Activated CD4-positive, alpha-beta T cell treated with anti-CD3 and anti-CD28 coated beads, Interleukin-2, Interleukin-4, amounts not matched to agents 100 ng/mL and 50 ng/mL, durations not matched to agents 16 hours and 8 hours (primary cell): Measurements from ENCODE around the gene OXTR.
A peak's percentile ranks its signal among the peaks of the same experiment; 100 is the strongest.

Experiments used
- DNase-seq: peaks from one replicate; pipeline ENCODE4 v3.0.0-alpha.2; 2020; ENCODE audit warnings: low spot score

OXTR gene

DNA sequence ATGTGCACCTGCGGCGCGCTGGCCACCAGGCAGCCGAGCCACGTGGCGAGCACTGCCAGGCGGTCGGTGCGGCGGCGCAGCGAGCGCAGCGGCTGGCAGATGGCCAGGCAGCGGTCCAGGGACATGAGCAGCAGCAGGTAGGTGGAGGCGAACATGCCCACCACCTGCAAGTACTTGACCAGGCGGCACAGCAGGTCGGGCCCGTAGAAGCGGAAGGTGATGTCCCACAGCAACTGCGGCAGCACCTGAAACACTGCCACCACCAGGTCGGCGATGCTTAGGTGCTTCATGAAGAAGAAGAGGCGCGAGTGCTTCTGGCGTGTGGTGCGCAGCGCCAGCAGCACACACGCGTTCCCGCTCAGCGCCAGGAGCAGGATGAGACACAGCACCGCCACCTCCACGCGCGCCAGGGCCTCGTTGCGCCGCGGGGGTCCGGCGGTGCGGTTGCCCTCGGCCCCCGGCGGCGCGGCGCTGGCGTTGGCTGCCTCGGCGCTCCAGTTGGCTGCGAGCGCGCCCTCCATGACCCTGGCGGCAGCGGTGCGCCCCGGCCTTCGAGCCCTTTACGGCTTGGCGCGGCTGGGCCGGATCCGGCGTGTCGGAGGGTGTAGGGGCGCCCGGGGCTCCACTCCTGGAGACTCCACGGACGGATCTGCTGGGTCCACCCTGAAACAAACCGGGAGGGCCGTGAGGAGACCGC is 1.6 kb downstream of the OXTR start:
- peak; percentile 18 for DNase-seq

DNA sequence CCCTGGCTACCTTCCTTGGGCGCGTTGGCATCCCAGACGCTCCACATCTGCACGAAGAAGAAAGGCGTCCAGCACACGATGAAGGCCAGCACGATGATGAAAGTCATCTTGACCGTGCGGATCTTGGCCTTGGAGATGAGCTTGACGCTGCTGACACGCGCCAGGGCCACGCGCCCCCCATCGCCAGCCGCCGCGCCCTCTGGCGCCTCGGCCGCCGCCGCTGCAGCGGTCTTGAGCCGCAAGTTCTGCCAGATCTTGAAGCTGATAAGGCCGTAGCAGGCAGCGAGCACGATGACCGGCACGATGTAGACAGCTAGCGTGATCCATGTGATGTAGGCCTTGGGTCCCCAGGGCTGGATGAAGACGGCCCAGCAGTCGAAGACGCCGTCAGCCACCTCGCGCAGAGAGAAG is 2.2 kb downstream of the OXTR start:
- DNase-seq = no peak

DNA sequence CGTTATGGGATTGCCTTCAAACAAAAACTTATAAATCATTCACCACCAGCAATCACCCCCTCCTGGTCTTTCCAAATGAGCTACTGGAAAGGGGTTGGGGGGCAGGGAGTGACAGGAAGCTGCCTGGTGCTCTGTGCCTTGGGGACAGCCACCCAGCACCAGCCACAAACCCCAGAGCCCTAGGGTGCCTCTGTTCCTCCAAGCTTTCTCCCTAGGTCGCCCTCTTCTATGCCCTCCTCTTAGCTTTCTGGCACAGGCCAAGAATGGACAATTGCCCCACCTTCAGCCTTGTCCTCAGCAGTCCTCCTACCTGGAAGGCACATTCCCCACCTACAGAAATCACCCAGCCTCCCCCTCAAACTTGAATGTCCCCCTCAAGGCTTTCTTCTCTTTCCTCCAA is 3.3 kb downstream of the OXTR start:
- no peak for DNase-seq

DNA sequence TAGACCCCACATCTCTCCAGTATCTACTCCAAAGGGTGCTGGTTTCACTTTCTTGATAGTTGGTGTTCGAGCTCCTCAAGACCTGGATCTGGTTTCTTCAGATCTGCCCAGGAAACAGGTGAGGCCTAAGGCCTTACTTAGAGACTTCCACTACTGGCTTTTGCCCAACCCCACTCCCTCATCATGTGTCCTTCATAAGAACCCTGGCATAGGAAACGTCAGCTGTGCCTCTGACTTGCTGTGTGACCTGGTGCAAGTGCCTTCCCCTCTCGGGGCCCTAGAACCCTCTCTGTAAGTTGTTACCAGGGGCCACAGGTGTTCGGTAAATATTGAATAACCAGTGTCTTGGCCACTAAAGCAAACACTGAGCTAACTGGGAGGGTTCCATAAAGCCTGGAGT is 3.9 kb downstream of the OXTR start:
- no peak for DNase-seq

DNA sequence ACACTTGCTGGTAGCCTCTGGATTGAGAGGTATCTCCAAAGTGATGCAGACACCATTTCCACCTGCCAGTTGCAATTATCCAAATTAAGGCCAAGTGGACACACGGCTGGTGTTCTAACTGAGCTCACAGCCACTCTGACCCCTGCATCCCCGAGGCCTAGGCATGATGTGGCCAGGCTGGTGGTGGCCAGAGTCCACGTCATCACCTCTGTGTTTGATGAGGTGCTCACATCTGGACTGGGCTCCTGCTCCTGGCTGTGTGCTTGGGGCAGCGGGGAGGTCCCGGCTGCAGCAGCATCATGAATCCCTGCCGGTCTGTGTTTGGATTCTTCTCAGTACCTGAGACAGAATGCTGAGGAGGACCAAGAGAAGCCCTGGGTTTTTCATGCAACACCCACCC is 4.9 kb downstream of the OXTR start:
- DNase-seq = no peak

DNA sequence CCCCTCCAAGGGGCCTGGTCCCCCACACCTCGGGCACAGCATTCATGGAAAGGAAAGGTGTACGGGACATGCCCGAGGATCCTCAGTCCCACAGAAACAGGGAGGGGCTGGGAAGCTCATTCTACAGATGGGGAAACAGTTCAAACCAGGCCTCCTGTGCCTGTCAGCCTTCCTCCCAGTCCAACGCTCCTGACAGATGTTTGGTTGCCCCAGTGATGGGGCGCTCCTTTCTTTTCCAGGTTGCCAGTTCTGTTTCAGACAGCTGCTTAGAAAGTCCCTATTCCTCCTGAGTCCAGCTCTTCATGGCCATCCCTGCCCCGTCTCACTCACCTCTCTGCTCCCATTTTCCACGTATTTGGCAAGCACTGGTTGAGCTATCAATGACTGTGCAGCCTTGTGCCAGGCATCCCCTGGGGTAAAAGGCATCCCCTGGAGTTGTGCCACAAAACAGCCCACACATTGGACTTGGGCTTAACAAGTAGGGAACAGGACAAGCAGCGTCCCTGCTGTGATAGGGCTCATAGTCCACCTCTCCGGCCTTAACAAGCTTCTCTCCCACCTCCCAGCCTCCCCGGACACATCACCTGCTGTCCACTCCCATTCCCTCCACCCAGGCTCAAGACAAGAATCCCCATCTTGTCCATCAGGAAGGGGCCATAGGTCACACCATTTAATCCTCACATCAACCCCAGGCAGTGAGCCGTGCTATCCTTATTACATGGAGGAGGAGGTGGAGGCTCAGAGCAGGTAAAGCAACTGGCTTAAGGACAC is 6.6 kb downstream of the OXTR start:
- no peak for DNase-seq

DNA sequence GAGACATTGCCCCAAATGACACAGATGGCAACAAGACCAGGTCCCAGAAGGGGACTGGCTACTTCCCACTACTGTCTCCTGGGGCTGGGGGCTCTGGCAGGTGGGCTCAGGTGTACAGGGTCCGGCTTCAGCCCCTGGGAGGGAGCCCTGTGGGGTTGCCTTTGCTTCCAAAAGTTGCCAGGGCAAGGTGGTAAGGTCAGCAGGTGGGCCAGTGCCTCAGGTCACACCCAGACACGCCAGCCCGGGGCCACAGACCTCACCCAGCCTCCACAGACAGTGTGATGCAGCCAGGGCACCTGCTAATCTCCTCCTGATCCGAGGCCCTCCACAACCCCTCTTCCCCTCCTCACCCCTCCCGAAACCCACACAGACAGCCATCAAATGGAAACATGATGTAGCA is 7.5 kb downstream of the OXTR start:
- DNase-seq = no peak

DNA sequence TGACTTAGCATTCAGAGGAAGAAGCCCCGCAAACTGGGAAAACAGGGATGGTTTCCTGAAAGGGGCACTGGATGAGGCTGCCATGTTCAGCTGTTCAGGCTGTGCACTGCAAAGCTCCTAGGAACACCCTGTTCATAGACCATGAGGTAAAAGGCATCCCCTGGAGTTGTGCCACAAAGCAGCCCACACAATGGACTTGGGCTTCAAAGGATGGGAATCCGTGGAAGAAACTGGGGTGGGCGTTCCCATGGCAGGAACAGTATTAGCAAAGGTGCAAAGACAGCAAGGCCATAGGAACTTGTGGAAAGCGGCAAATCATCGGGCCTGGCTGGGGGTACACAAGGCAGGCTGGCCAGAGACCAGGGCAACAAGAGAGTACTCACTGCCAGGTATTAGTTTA is 8.9 kb downstream of the OXTR start:
- no peak for DNase-seq

DNA sequence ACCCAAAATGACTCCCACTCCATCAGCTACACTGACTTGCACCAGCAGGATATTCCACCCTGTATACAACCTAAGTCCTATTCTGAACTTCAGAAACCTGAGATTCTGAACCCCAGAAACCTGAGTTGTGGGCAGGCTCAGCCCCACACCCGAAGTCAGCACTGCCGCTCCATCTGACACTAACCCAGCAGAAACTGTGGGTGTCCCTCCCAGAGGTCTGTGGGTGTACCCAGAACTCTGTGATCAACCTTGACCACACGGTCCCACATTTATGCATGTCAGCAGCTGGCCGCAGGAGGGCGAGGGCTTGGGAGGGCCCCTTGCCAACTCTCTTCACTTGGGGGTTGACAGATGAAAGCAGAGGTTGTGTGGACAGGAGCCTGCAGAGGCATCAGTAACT is 9.3 kb downstream of the OXTR start:
- DNase-seq = no peak

DNA sequence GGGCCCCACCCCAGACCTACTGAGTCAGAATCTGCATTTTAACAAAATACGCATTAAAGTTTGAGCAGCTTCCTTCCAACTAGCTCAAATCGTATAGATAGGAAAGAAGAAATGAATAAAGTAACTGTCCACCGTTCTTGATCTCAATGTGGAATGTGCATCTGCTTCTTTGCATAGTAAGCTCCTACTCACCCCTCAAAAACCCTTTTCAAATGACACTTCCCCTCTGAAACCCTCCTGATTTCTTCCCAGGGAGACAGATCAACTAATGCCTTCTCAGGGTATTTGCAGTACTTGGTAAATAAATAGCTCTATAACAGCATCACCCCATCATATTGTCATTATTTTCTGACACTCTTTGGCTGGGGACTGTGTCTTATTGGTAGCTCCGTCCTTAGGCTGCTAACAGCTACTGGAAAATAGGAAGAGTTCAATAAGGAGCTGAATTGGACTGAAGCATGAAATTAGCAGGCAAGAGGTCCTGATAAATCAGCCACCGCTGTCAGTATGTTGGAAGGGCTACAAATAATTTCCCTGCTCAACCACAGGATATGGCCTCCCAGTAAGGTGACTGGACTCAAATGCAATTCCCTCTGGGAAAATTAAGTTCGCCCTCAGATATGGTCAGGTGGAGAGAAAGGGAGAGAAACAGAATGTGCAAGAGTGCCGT is 10.2 kb downstream of the OXTR start:
- no peak for DNase-seq

DNA sequence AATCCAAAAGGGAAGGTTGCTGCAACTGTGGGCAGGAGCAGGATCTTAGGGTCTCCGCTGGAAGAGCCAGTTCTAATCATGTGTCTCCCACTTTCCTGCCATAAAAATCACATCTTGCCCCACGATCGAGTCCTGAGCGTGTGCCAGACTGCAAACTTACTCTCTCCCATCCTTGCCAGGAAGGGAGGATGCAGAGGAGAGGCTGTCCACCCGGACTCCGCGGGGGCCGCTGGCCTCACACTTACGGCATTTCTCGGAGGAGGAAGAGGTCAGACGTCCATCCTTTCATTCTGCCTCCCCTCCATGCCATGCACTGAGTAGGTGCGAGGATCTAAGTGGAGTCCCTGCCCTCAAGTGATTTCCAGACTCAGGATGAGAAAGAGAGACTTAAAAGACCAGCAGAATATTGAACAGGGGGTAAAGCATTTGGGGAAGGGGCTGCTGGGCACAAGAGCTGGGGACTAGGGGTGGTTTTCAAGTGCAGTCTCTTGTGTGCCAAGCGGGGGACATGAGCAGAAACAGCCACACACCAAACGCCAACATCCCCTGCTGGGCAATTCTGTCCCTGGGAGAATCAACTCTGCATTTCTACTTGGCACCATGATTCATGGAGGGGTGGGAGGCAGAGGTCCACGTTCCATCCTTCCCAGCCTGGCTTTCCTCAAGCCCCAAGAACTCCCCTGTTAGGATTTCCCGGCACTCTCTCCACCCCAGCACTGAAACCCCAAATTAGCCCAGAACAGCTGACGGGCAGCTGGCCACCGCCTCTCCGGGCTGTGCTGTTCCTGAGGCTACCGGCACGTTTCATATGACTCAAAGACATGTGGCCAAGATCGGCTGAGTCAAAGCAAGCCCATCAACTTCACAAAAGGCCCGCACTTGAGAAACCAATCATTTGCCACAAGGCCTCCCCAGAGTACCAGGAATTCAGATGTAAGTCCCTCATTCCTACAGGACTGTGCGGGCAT is 11.6 kb downstream of the OXTR start:
- no peak for DNase-seq

DNA sequence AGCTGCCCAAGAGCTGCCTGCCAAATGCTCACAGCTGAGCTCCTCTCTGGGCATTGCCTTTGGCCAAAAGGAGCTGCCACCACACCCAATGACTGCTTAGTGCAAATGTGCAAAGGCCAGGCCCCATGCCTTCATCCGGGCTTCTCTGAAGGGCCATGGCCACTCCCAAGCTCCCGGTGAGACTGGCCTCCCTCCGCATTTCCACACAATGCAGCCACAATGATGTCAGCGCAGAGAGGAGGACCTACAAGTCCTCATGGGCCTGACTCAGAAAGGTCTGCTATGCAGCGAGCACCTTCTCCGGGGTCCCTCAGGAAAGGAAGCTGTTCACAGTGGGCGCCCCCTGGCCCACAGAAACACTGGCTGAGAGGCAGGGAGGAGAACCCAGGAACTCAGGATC is 12.7 kb downstream of the OXTR start:
- no peak for DNase-seq

DNA sequence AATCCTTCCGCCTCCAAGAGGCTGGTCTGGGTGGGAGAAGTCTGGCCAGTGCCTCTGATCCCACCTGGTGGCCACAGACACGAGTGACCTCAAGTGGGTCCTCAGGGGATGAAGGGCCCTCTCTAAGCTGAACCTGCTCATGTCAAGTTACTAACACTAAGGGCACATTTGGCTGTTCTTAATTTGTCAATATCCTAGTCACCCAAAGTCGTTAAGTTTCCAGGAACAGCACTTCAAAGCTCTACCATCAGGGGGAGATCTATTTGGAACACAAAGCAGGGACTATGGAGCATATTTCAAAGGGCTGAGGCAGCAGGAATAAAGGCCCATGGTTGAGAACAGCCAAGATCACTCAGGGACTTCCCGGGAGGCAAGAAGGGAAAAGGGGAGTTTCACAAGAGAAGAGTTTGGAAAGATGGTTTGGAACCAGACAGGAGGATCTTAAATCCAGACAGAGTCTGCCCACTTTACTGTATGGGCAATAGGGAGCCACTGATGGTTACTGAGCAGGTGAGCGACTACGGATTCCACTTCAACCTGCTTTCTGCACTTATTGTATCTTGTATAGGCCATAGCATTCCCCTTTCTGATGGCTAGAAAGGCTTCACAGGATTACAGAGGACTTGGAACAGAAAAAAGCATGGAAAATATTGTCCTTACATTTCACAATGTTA is 13.7 kb downstream of the OXTR start:
- DNase-seq = no peak

DNA sequence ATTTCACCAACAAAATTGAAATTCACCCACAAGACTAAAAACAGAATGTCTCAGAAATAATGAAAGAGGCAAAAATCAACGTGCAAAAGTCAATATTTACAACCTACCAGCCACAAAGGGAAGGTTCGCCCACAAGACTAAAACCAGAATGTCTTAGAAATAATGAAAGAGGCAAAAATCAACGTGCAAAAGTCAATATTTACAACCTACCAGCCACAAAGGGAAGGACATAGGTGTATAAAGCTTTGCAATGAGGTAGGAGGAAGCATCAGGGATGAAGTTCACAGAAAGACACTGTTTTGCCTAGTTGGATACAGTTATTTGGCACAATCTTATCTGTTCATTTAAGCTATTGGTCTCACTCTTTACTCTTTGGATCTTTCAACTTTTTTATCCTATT is 14.3 kb downstream of the OXTR start:
- no peak for DNase-seq

DNA sequence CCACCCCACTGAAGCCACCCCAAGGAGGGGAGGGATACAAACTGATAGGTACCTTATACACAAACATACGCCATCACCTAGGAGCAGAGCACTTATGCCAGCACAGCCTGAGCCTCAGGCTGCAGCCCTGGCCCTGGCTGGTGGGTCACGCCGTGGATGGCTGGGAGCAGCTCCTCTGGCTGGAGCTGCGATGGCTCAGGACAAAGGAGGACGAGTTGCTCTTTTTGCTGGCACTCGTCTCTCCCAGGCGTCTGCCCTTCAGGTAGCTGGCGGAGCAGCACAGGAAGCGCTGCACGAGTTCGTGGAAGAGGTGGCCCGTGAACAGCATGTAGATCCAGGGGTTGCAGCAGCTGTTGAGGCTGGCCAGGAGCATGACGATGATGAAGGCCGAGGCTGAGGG is 16.6 kb downstream of the OXTR start:
- DNase-seq = no peak

DNA sequence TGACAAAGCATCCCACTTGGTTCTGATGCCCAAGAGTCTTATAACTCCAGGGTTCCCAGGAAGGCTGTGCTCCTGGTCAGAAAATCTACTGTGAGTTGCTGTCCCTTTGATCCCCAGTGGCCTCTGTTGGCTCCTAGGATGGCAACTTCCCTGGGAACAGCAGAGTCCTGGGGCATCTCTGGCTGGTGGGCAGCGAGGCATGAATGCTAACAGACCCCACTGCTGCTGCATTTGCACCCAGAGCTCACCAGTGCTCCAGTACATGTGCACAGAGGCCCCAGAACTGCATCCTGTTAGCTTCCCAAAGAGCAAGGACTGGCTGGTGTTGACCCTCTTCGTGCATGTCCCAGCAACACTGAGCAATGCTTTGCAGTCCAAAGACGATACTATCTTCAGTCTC is 20.1 kb downstream of the OXTR start:
- DNase-seq = no peak

DNA sequence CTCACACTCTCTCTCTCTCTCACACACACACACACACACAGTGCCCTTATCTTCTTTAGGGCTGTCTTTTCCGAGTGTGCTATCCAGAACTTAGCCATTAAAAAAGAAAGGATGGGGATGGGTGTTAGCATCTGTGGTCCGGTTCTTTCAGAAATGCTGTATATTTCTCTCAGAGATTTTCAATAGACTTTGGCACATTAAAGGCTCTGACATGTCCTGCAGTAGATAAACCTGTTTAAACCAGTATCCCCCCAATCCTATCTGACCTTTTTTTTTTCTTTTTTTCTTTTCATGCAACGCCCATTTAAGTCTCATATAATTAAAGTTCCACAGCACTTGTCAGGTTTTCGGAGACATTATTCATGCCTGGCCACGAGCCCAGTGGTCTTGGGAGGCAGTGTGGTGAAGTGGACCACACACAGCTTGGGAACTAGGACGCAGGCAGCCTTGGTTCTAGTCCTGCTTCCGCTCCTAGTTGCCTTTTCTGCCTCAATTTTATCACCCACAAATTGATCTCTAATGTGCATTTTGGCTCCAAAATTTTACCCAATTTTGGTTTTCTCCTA is 22.6 kb downstream of the OXTR start:
- no peak for DNase-seq

DNA sequence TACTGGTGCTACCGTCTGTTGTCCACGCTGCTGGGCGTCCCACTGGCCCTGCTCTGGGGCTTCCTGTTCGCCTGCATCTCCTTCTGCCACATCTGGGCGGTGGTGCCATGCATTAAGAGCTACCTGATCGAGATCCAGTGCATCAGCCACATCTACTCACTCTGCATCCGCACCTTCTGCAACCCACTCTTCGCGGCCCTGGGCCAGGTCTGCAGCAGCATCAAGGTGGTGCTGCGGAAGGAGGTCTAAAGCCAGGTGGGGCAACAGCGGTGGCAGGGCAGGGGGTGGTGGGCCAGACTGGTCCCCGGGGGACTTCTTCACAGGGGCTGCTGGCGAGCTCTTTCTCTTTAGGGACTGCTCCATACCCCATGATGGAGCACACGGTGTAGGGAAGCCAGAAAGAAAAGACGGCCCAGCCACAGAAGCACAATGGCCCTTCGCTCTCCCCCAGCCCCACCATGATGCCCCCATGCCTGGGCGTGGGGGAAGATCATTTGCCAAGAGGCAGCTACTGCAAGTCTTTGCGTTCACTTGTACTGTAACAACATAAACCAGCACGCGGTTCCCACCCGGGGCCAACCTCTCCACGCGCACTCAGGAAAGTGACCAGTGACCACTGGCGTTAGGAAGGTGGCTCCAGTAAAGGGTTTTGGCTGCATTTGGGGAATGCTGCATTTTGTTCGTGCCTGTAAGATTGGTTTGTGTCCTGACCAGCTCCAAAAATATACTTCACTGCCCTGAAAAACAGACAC is 23.6 kb downstream of the OXTR start:
- DNase-seq = no peak

DNA sequence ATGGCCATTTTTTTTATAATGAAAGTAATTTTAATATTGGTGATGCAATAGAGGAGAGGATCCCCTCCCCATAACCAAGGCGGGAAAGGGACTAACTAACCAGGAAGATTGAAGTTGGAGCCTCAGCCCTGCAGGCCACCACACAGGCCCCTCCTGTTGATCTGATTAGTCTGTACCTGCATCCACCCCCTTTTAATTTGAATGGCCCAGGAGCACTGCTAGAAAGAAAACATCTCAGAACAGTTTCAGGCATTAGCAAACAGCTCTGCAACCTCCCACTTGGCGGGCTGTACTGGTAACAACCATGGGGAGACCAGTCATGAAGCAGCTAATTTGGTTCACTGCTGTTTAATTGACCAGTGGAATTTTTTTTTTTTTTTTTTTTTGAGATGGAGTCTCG is 25.5 kb downstream of the OXTR start:
- DNase-seq = no peak

DNA sequence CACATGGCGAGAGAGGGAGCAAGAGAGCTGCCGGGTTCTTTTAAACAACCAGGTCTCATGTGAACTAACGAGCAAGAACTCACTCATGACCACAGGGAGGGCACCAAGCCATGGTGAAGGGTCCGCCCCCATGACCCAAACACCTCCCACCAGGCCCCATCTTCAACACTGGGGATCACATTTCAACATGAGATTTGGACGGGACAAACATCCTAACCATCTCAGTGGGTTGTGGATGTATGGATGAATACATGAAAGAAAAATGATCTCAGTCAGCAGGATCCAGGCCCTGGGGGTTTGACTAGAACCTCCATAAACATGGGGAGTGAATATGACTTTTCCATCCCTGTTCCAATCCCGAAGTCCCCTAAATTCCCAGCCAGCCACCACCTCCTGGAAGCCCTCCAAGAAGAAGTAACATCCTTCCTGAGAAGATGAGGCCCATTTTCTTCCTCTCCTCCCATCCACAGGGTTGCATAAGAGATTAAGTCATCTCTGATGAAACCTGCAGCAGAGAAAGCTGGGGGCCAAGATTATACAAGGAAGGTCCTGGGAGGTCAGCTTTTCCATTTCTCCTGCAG is 26.3 kb downstream of the OXTR start:
- DNase-seq = no peak
